HUES64 (cell line): ENCODE measurements around the gene RBM20.

Source experiments
- H3K27ac ChIP-seq: 2 replicates; pipeline ENCODE4 v1.7.0; 2013; ENCODE audit warnings: low read depth, low read length, inconsistent platforms
- H3K27me3 ChIP-seq: 2 replicates; pipeline ENCODE4 v1.6.1; 2013; ENCODE audit warnings: mild to moderate bottlenecking, low read length; ENCODE audit not compliant: insufficient read depth
- H3K36me3 ChIP-seq: 2 replicates; pipeline ENCODE4 v1.6.1; 2013; ENCODE audit warnings: mild to moderate bottlenecking, low read length; ENCODE audit not compliant: insufficient read depth
- H3K4me1 ChIP-seq: 2 replicates; pipeline ENCODE4 v1.6.1; 2013; ENCODE audit warnings: mild to moderate bottlenecking, low read length, moderate library complexity; ENCODE audit not compliant: insufficient read depth
- H3K4me3 ChIP-seq: 2 replicates; pipeline ENCODE4 v1.5.1; 2013; ENCODE audit warnings: mild to moderate bottlenecking, low read length, moderate library complexity
- H3K9ac ChIP-seq: 2 replicates; pipeline ENCODE4 v1.6.1; 2013; ENCODE audit warnings: mild to moderate bottlenecking, low read depth, low read length
- H3K9me3 ChIP-seq: 2 replicates; pipeline ENCODE4 v1.6.1; 2013; ENCODE audit warnings: low read depth, low read length; ENCODE audit not compliant: insufficient read depth
- WGBS: fragments of 150-250, 120-280 bp; methylation state at CpG from one replicate; pipeline ENCODE4 v1.1.7; 2013; ENCODE audit warnings: missing lambda C conversion rate; 5-methylcytosine and 5-hydroxymethylcytosine counted together

The RBM20 gene

GRCh38 chr10:110641256-110641655 lies 2.9 kb upstream of the RBM20 start:
- Histone ChIP-seq H3K27me3 (peaks cover 50% of the 10 kb centered on the region), H3K4me3 (peak overlapping the region; percentile 17; the same call in 1 of the 2 replicates), H3K27ac (peak overlapping the region; percentile 65; the same call in 1 of the 2 replicates), H3K9me3 (no peaks in the 10 kb centered on the region), H3K9ac (no peak overlapping the region; the same call in 1 of the 2 replicates), H3K36me3 (no peaks in the 10 kb centered on the region), H3K4me1 (peaks cover 41% of the 10 kb centered on the region)
- WGBS = 0% methylated on average over 3 of the region's 5 CpGs

DNA sequence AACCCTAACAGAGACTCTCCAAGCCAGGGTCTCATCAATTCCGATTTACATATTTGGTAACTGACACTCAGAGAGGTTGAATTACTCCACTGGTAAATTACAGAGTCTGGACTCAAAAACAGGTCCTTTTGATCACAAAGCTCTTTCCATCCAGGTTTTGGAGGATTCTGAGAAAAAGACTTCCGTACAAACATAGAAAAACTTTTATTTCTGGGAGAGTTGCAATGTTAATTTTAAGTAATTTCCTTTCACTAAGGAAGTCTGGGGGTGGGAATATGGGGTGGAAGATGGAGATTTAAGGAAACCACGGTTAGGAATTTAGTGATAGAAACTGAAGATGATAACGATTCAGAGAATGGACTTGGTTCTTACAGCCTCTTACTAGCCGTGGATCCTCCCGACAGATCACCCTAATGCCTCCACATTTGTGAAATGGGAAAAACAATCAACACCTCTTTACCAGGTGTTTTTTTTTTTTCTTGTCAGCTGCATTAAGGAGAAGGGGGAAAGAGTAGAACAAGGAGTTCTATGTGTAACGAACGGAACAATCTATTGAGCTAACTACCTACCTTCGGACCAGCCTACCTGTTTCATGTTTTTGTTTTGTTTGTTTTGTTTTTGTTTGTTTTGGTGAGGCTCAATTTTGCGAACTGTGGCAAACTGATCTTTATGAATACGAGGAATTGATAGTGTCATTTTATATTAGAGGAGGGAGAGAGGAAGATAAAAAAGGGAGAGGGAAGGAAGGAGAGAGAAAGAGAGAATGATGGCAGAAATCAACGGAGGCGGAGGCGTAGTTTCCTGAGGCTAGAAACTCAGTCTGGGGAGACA lies 1.7 kb upstream of the RBM20 start:
- H3K9ac ChIP-seq = no peak overlapping the region
- H3K27me3 ChIP-seq = peaks cover 62% of the 10 kb centered on the region
- H3K36me3 ChIP-seq = no peaks in the 10 kb centered on the region
- no peak overlapping the region for H3K27ac ChIP-seq
- peaks cover 34% of the 10 kb centered on the region for H3K4me1 ChIP-seq
- WGBS = 17% methylated on average over 14 of the region's 14 CpGs
- no peaks in the 10 kb centered on the region for H3K9me3 ChIP-seq
- peak overlapping the region; percentile 60 for H3K4me3 ChIP-seq

DNA sequence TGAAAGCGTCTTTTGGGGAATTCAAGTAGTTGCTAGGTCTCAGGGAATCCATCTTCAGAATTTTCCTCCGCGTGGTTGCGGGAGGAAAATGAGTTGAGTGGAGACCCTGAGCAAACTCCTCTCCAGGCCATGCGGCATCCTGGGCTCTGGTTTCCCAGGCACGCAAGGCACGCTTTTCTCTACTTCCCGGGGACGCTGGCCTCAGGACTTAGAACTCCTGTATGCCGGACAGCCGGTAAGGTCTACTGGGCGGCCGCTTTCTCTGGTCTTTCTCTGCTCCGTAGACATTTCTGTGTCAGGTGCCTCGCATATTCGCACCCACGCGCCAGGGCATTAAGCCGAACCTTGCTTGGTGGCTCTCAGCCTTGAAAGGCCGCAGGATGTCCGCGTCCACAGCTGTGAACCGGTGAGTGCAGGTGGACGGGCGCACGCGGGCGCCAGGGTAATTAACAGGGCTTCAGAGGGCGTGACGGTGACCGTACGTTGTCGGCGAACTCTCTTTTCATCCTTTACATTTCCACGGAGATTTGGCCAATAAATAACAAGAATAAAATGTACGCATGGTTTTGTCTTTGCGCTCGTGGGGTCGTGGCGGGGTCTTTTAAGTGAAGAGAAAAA lies 992 bp upstream of the RBM20 start:
- peaks cover 32% of the 10 kb centered on the region for H3K4me1 ChIP-seq
- under 1% methylated on average over 40 of the region's 40 CpGs for WGBS
- no peak overlapping the region for H3K9ac ChIP-seq
- H3K36me3 ChIP-seq = no peaks in the 10 kb centered on the region
- peak overlapping the region; percentile 60 for H3K4me3 ChIP-seq
- no peak overlapping the region for H3K27ac ChIP-seq
- H3K9me3 ChIP-seq = no peaks in the 10 kb centered on the region
- peaks cover 67% of the 10 kb centered on the region for H3K27me3 ChIP-seq

- Histone ChIP-seq H3K9me3 (no peaks in the 10 kb centered on the region), H3K4me1 (peaks cover 40% of the 10 kb centered on the region), H3K36me3 (no peaks in the 10 kb centered on the region), H3K27me3 (peaks cover 73% of the 10 kb centered on the region), H3K27ac (no peak overlapping the region), H3K9ac (no peak overlapping the region), H3K4me3 (peak overlapping the region; percentile 60)
- WGBS = 15% methylated on average over 28 of the region's 31 CpGs
These were observed 694 bp downstream of the RBM20 start for GRCh38 chr10:110644598-110645462.

GRCh38 chr10:110646417-110647135 lies 2.4 kb downstream of the RBM20 start:
- Histone ChIP-seq H3K27ac (no peak overlapping the region), H3K9me3 (no peaks in the 10 kb centered on the region), H3K9ac (no peak overlapping the region), H3K4me3 (no peak overlapping the region), H3K36me3 (no peaks in the 10 kb centered on the region), H3K27me3 (peaks cover 70% of the 10 kb centered on the region), H3K4me1 (peaks cover 27% of the 10 kb centered on the region)
- WGBS = 80% methylated on average over 10 of the region's 13 CpGs

- Histone ChIP-seq H3K36me3 (no peaks in the 10 kb centered on the region), H3K27ac (no peak overlapping the region), H3K9ac (no peak overlapping the region), H3K4me1 (peaks cover 22% of the 10 kb centered on the region), H3K27me3 (peaks cover 65% of the 10 kb centered on the region), H3K9me3 (no peaks in the 10 kb centered on the region), H3K4me3 (no peak overlapping the region)
- no CpG with 5 or more reads among the region's 3 CpGs for WGBS
These were observed 2.9 kb downstream of the RBM20 start for GRCh38 chr10:110647136-110647430.

DNA sequence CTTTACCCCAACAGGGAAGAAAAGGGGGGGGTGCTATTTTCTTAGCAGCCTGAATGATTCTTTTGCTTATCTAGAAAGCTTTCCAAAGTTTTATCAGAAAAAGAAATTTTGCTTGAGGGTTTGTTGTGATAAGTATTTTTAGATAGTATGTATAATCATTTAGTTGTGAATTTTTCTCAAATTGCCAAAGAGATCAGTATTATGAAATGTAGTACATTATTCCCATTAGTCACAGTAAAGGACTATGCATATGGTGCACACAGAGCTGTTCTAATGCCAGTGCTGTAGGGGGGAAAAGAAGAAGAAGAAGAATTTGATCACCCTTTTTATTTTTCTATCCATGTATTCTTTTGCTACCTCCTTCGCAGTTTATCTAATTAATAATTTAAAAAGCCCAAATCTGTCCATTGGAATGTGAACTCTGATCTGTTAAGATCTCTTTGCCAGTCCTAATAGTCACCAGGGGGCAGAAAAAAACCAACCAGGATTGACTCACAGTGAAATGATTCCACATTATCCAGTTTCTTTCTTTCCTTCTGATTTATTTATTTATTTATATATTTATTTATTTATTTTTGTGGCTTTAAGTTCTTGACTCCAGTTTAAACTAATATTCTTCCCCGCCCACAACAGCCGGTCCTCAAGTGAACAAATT lies 4.7 kb downstream of the RBM20 start:
- H3K27ac ChIP-seq = no peak overlapping the region
- peaks cover 14% of the 10 kb centered on the region; the same call in 1 of the 2 replicates for H3K4me1 ChIP-seq
- no peaks in the 10 kb centered on the region for H3K9me3 ChIP-seq
- no peak overlapping the region for H3K4me3 ChIP-seq
- no peak overlapping the region for H3K9ac ChIP-seq
- no peaks in the 10 kb centered on the region for H3K36me3 ChIP-seq
- 97% methylated on average over 2 of the region's 3 CpGs for WGBS
- H3K27me3 ChIP-seq = peaks cover 47% of the 10 kb centered on the region

- H3K4me1 ChIP-seq = peaks cover 14% of the 10 kb centered on the region; the same call in 1 of the 2 replicates
- no peak overlapping the region for H3K9ac ChIP-seq
- no peak overlapping the region for H3K27ac ChIP-seq
- H3K9me3 ChIP-seq = no peaks in the 10 kb centered on the region
- WGBS = 62% methylated on average over 4 of the region's 6 CpGs
- no peak overlapping the region for H3K4me3 ChIP-seq
- H3K27me3 ChIP-seq = peaks cover 39% of the 10 kb centered on the region
- no peaks in the 10 kb centered on the region for H3K36me3 ChIP-seq
These were observed 5.5 kb downstream of the RBM20 start for GRCh38 chr10:110649347-110650264.

DNA sequence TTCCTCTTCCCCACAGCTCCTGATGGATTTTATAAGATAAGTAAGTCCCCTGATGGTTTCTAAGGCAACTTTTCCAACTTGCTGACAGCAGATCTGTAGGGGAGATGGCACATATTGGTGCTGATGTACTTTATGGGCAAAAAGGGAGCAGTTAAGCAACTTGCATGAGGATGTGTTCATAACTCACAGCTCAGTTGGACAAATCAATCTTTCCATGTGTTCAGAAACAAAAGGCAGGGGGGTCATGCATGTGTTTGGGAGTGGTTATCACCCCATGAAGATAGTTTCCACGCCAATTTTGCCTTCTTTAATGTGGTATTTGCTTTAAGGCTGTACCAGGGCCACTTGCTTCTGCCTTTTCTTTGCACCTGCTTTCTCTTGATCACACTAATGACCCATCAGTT lies 6.1 kb downstream of the RBM20 start:
- no peaks in the 10 kb centered on the region for H3K36me3 ChIP-seq
- no peaks in the 10 kb centered on the region for H3K9me3 ChIP-seq
- H3K4me3 ChIP-seq = no peak overlapping the region
- H3K27ac ChIP-seq = no peak overlapping the region
- WGBS = 94% methylated on average over 1 of the region's 1 CpG
- H3K27me3 ChIP-seq = peaks cover 33% of the 10 kb centered on the region
- no peak overlapping the region for H3K9ac ChIP-seq
- peaks cover 9% of the 10 kb centered on the region; the same call in 1 of the 2 replicates for H3K4me1 ChIP-seq
